ENCODE measurements around the gene CSTF3.

Gene CSTF3

DNA sequence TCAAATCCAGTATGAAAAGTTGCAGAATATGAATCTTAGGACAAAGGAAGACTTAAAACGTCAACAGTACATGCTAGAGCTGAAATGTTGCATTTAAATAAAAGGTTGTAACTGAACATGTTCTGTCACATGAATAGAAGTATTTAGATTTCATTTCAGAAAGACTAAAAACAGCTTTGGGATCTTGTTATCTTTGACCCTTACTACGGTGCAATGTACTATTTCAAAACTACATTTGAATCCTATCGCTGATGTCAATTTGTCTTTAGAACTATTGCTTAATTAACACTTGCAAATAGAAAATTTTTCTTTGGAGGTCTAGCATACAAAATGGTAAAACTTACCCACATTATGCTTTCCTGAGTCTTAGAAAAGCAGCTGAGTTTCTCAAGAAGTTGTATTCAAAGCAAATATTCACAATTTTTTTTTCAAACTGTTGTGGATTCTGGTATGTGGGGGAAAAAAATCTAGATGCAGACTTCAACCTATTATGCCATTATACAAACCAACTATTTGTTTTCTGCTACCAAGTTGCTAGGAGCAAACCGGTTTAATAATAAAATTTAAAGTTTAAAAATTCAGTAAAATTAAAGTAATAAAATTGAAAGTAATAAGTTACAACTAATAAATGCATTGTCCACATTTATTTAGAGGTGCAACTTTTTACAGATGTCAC, 25.4 kb downstream of the CSTF3 start:
- DNase-seq (ENCODE audit: low read depth in 2 of 2), result peak in 1 of 2 donors; percentile 16
- TF ChIP-seq, protein P1, sequence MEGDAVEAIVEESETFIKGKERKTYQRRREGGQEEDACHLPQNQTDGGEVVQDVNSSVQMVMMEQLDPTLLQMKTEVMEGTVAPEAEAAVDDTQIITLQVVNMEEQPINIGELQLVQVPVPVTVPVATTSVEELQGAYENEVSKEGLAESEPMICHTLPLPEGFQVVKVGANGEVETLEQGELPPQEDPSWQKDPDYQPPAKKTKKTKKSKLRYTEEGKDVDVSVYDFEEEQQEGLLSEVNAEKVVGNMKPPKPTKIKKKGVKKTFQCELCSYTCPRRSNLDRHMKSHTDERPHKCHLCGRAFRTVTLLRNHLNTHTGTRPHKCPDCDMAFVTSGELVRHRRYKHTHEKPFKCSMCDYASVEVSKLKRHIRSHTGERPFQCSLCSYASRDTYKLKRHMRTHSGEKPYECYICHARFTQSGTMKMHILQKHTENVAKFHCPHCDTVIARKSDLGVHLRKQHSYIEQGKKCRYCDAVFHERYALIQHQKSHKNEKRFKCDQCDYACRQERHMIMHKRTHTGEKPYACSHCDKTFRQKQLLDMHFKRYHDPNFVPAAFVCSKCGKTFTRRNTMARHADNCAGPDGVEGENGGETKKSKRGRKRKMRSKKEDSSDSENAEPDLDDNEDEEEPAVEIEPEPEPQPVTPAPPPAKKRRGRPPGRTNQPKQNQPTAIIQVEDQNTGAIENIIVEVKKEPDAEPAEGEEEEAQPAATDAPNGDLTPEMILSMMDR (IDR thresholded peaks at IDR 0.05; ENCODE audit: low read depth, low read length), result no peak
- no peak overlapping the region for H3K4me3 ChIP-seq (replicated peaks in 1 of 2; ENCODE audit: low read depth in 2 of 2, low read length in 2 of 2)

DNA sequence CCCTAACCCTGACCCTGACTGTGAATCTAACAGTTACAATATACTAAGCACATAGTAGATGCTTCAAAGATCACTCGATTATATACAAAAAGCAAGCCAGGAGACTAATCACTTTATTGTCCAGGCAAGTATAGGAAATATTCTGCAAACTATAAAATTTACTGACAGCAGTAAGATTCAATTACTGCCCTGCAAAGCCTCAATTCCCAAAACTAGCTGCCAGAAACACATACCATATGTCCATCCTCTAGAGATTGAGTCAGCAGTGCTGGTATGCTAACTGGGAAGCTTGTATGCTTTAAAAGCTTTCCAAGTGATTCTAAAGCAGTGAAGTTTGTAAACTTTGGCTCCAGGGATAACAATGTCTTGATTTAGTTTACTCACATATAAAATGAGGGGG, 26.1 kb downstream of the CSTF3 start:
- DNase-seq (ENCODE audit: low read depth in 2 of 2), result peak; percentile 72 to 84
- no peak overlapping the region for H3K4me3 ChIP-seq (replicated peaks in 1 of 2; ENCODE audit: low read depth in 2 of 2, low read length in 2 of 2)
- TF ChIP-seq, protein P1 (IDR thresholded peaks at IDR 0.05; ENCODE audit: low read depth, low read length), result no peak

DNA sequence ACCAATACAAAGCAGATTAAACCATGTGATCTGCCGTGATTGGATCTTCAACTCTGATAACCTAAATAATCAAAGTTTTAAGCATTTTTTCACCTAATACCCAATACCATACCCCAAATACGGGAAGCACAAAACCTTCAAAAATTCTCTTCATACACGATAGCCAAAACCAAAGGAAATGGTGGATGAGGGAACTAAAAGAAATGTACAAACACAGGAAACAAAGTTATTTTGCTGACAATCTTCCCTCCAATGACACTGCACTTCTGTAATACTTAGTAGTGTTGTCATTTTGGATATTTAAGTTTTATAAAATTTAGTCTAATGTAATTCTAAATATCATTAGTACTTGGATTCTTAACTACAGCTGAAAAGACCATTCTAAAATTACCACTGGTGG, 27.0 kb downstream of the CSTF3 start:
- H3K4me3 ChIP-seq (replicated peaks in 1 of 2; ENCODE audit: low read depth in 2 of 2, low read length in 2 of 2), result no peak overlapping the region
- TF ChIP-seq, protein P1 (IDR thresholded peaks at IDR 0.05; ENCODE audit: low read depth, low read length), result no peak
- DNase-seq (ENCODE audit: low read depth in 2 of 2), result no peak

DNA sequence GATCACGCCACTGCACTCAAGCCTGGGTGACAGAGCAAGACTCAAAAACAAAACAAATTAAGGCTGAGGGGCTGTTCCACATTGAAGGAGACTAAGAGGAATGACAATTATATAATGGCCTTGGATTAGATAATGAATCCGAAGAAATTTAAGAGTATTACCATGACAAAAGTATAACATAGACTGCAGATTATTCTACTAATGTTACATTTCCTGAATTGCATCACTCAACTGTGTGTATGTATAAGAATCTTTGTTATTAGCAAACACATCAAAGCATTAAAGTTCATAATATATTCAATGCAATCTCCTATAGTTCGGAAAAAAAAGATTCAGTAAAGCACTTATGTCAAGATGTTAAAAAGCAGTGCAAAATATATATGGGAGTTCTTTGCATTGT, 27.5 kb downstream of the CSTF3 start:
- DNase-seq (ENCODE audit: low read depth in 2 of 2), result no peak
- no peak overlapping the region for H3K4me3 ChIP-seq (replicated peaks in 1 of 2; ENCODE audit: low read depth in 2 of 2, low read length in 2 of 2)
- TF ChIP-seq, protein P1 (IDR thresholded peaks at IDR 0.05; ENCODE audit: low read depth, low read length), result no peak

DNA sequence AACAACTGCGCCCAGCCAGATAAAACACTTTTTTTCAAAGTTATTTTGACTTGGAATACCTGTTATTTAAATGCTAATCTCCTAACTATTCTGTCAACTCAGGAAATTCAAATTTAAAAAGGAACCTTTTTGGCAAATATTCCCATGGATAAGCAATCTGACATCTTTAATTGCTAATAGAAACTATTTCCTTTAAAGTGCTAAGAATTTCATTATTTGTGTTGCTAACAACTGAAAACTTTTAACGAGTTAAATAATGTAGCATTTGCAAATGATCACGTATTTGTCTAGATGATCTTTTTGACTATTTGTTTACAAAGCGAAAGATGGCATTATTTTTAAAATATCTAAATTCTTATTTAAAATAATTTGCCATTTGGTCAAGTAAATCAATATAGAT, 28.8 kb downstream of the CSTF3 start:
- no peak for DNase-seq (ENCODE audit: low read depth in 2 of 2)
- H3K4me3 ChIP-seq (replicated peaks in 1 of 2; ENCODE audit: low read depth in 2 of 2, low read length in 2 of 2), result no peak overlapping the region
- TF ChIP-seq, protein P1 (IDR thresholded peaks at IDR 0.05; ENCODE audit: low read depth, low read length), result no peak

DNA sequence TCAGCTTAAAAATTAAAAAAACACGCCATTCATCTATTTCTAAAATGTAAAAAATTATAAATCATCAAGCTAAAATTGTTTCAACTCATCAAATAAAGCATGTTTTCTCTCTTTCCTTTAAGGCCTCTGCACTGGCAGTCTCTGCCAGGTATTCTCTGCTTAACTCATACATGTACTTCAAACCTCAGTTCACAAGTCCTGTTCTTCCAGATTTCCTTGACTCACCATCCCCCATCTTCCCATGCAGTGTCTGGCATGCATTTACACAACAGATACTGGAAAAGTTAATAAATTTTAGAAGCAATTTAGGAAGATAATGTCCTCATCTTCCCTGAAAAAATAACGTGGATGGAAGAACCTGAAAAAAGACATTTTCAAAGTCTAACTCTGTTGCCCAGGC, 32.5 kb downstream of the CSTF3 start:
- no peak overlapping the region for H3K4me3 ChIP-seq (replicated peaks in 1 of 2; ENCODE audit: low read depth in 2 of 2, low read length in 2 of 2)
- TF ChIP-seq, protein P1 (IDR thresholded peaks at IDR 0.05; ENCODE audit: low read depth, low read length), result no peak
- no peak for DNase-seq (ENCODE audit: low read depth in 2 of 2)

DNA sequence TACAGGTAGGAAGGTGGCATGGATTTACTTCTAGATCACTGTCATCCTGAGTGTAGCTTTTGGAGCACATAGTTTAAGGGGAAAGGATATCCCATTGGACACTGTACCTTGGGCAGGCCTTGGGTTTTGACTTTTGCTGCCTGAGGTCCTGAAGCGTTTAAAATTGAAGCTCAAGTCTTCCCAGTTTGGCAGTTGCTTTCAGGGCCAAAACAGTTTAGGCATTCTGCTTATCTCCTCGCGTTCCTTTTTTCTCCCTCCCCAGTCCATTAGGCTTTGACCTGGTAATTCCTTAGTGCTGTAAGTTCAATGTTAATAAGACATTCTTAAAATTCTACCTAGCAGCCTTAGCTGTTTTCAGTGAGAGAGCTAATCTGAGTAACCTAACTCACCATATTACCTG, 35.7 kb downstream of the CSTF3 start:
- TF ChIP-seq, protein P1 (IDR thresholded peaks at IDR 0.05; ENCODE audit: low read depth, low read length), result no peak
- DNase-seq (ENCODE audit: low read depth in 2 of 2), result no peak
- no peak overlapping the region for H3K4me3 ChIP-seq (replicated peaks in 1 of 2; ENCODE audit: low read depth in 2 of 2, low read length in 2 of 2)
